GM08714 (cell line): ENCODE measurements around the gene ZSCAN22.
"Not testable (repeated sequence)": the region's sequence is repeated elsewhere in the genome, so short reads cannot be mapped to it uniquely, and the experiment has no call there.

Experiments used
- H3K4me3 ChIP-seq: fragments of 200-500 bp; sonication (Bioruptor generic); 2 replicates; pipeline ENCODE4 v1.5.1; 2014; ENCODE audit warnings: mild to moderate bottlenecking, low read length, inconsistent platforms
- ZNF274 ChIP-seq: IDR thresholded peaks from 2 replicates; pipeline ENCODE4 v1.6.1; 2012; ENCODE audit warnings: mild to moderate bottlenecking, low read depth, low read length

The ZSCAN22 gene

GRCh38 chr19:58305065-58305931 is 21.5 kb upstream of the ZSCAN22 start, which contains the start of gene ERVK3-1:
TSS of gene ERVK3-1 (plus strand) at chr19:58305377. CDS start at chr19:58312169, 6,792 bp downstream.
- TF ChIP-seq ZNF274: no peak

GRCh38 chr19:58305932-58306323 is 20.9 kb upstream of the ZSCAN22 start:
- no peak for TF ChIP-seq ZNF274
- H3K4me3 ChIP-seq: peak overlapping the region; percentile 94

More at GRCh38 chr19:58305065-58305931, 21.5 kb upstream of the ZSCAN22 start, which contains the start of gene ERVK3-1:
- peak within 1 kb of the TSS; percentile 94 for H3K4me3 ChIP-seq

GRCh38 chr19:58307736-58308135 is 19.1 kb upstream of the ZSCAN22 start:
- no peak overlapping the region for H3K4me3 ChIP-seq
- no peak for TF ChIP-seq ZNF274

GRCh38 chr19:58310685-58311084 is 16.1 kb upstream of the ZSCAN22 start:
- not testable (repeated sequence) for H3K4me3 ChIP-seq

- TF ChIP-seq ZNF274: no peak
These were observed 15.4 kb upstream of the ZSCAN22 start for GRCh38 chr19:58311345-58311865.

GRCh38 chr19:58315580-58315979 is 11.2 kb upstream of the ZSCAN22 start:
- no peak overlapping the region for H3K4me3 ChIP-seq
- TF ChIP-seq ZNF274: no peak

More at GRCh38 chr19:58311345-58311865, 15.4 kb upstream of the ZSCAN22 start:
- H3K4me3 ChIP-seq: no peak overlapping the region

- no peak overlapping the region for H3K4me3 ChIP-seq
- TF ChIP-seq ZNF274: no peak
These were observed 9.2 kb upstream of the ZSCAN22 start for GRCh38 chr19:58317476-58318072.

GRCh38 chr19:58318297-58318696 is 8.5 kb upstream of the ZSCAN22 start:
- no peak for TF ChIP-seq ZNF274

GRCh38 chr19:58319241-58319640 is 7.6 kb upstream of the ZSCAN22 start:
- no peak overlapping the region for H3K4me3 ChIP-seq
- TF ChIP-seq ZNF274: no peak

More at GRCh38 chr19:58318297-58318696, 8.5 kb upstream of the ZSCAN22 start:
- H3K4me3 ChIP-seq: no peak overlapping the region

- peak overlapping the region; percentile 71; the same call in 1 of the 2 replicates for H3K4me3 ChIP-seq
- no peak for TF ChIP-seq ZNF274
These were observed 1.3 kb upstream of the ZSCAN22 start for GRCh38 chr19:58325311-58326022.

- TF ChIP-seq ZNF274: no peak
- H3K4me3 ChIP-seq: peak overlapping the region; percentile 71
These were observed 287 bp upstream of the ZSCAN22 start for GRCh38 chr19:58326501-58326913.

GRCh38 chr19:58328999-58329398 is 2.2 kb downstream of the ZSCAN22 start:
- TF ChIP-seq ZNF274: no peak
- no peak overlapping the region for H3K4me3 ChIP-seq

GRCh38 chr19:58330458-58330857 is 3.7 kb downstream of the ZSCAN22 start:
- no peak for TF ChIP-seq ZNF274
- no peak overlapping the region for H3K4me3 ChIP-seq

GRCh38 chr19:58332697-58333096 is 5.9 kb downstream of the ZSCAN22 start:
- TF ChIP-seq ZNF274: no peak
- no peak overlapping the region for H3K4me3 ChIP-seq
